Retinal pigment epithelial cell (primary cell): ENCODE data around the gene ATG12.

ENCODE experiments used
- DNase-seq: peaks from one replicate; pipeline ENCODE4 v3.0.0-alpha.2; 2010; ENCODE audit warnings: low read depth
- H3K4me3 ChIP-seq: 2 replicates; pipeline ENCODE4 v1.5.1; 2011; ENCODE audit warnings: mild to moderate bottlenecking, low read length, control low read depth, moderate library complexity
- CTCF ChIP-seq: conservative IDR thresholded peaks from 2 replicates; pipeline ENCODE4 v1.5.1; 2011; ENCODE audit warnings: low read depth, low read length, control low read depth, inconsistent platforms

The ATG12 gene

GRCh38 chr5:115795700-115796099 is 45.7 kb downstream of the ATG12 start:
- TF ChIP-seq CTCF = no peak
- H3K4me3 ChIP-seq = no peak overlapping the region
- DNase-seq = no peak

GRCh38 chr5:115788440-115788839 is 52.9 kb downstream of the ATG12 start:
- no peak for DNase-seq
- TF ChIP-seq CTCF = no peak
- no peak overlapping the region for H3K4me3 ChIP-seq

- H3K4me3 ChIP-seq = no peak overlapping the region
- TF ChIP-seq CTCF = no peak
- DNase-seq = no peak
These were observed 53.9 kb downstream of the ATG12 start for GRCh38 chr5:115787426-115787825.

- no peak for DNase-seq
- TF ChIP-seq CTCF = no peak
- no peak overlapping the region for H3K4me3 ChIP-seq
These were observed 55.8 kb downstream of the ATG12 start for GRCh38 chr5:115785381-115786065.

- TF ChIP-seq CTCF = no peak
- no peak for DNase-seq
- no peak overlapping the region for H3K4me3 ChIP-seq
These were observed 62.9 kb downstream of the ATG12 start for GRCh38 chr5:115778417-115778816.
